Hematopoietic multipotent progenitor cell treated with erythropoietin and hydrocortisone succinate and interleukin-3 and kit ligand, for 6 days (in vitro differentiated cells): ENCODE data around the gene GARIN5A.
A peak's percentile ranks its signal among the peaks of the same experiment; 100 is the strongest.

Source experiments
- DNase-seq: peaks from one replicate; pipeline ENCODE4 v3.0.0-alpha.2; 2015

Gene GARIN5A

GRCh38 chr19:50432221-50433028 is 44.2 kb downstream of the GARIN5A start, which contains the start of gene MYBPC2:
TSS of gene MYBPC2 (plus strand) at chr19:50432892. CDS start at chr19:50432954, 62 bp downstream.
- no peak for DNase-seq

GRCh38 chr19:50431343-50432220 is 45.1 kb downstream of the GARIN5A start:
- peak; percentile 84 for DNase-seq

- no peak for DNase-seq
These were observed 45.7 kb downstream of the GARIN5A start for GRCh38 chr19:50430888-50431342.

- DNase-seq: no peak
These were observed 47.7 kb downstream of the GARIN5A start for GRCh38 chr19:50428772-50429463.

- peak; percentile 80 for DNase-seq
These were observed 48.6 kb downstream of the GARIN5A start for GRCh38 chr19:50427997-50428425.

- DNase-seq: no peak
These were observed 49.2 kb downstream of the GARIN5A start for GRCh38 chr19:50427318-50427925.

- no peak for DNase-seq
These were observed 51.1 kb downstream of the GARIN5A start for GRCh38 chr19:50425581-50425980.

- DNase-seq: no peak
These were observed 53.2 kb downstream of the GARIN5A start for GRCh38 chr19:50423279-50424113.

- no peak for DNase-seq
These were observed 54.0 kb downstream of the GARIN5A start for GRCh38 chr19:50422397-50423278.

GRCh38 chr19:50420808-50421207 is 55.8 kb downstream of the GARIN5A start:
- no peak for DNase-seq

GRCh38 chr19:50420127-50420526 is 56.5 kb downstream of the GARIN5A start:
- DNase-seq: no peak

- no peak for DNase-seq
These were observed 57.0 kb downstream of the GARIN5A start for GRCh38 chr19:50419580-50420035.

- no peak for DNase-seq
These were observed 57.5 kb downstream of the GARIN5A start for GRCh38 chr19:50419022-50419579.

GRCh38 chr19:50418176-50419021 is 58.2 kb downstream of the GARIN5A start, which contains the start of gene SPIB:
TSS of gene SPIB (plus strand) at chr19:50418938. CDS start at chr19:50418963, 25 bp downstream.
- no peak for DNase-seq

- no peak for DNase-seq
These were observed 59.3 kb downstream of the GARIN5A start for GRCh38 chr19:50417111-50418081.
